Activated T-cell treated with anti-CD3 and anti-CD28 coated beads, Interleukin-2, amount 50 U/mL, for 24 hours (primary cell): ENCODE data around the gene RCOR3.
"Not testable (repeated sequence)": the region's sequence is repeated elsewhere in the genome, so short reads cannot be mapped to it uniquely, and the experiment has no call there.

ENCODE experiments used
- DNase-seq: peaks from one replicate; pipeline ENCODE4 v3.0.0-alpha.2; 2020
- H3K27ac Mint-ChIP-seq: 2 replicates; pipeline ENCODE4 v1.8.0; 2020; ENCODE audit warnings: mild to moderate bottlenecking, mixed read lengths
- H3K27me3 Mint-ChIP-seq: 2 replicates; pipeline ENCODE4 v1.8.0; 2020; ENCODE audit warnings: mixed read lengths
- H3K36me3 Mint-ChIP-seq: 2 replicates; pipeline ENCODE4 v1.8.0; 2020; ENCODE audit warnings: low read depth, mixed read lengths
- H3K4me1 Mint-ChIP-seq: 2 replicates; pipeline ENCODE4 v1.8.0; 2020; ENCODE audit warnings: low read depth, mixed read lengths
- H3K4me3 Mint-ChIP-seq: 2 replicates; pipeline ENCODE4 v1.8.0; 2020; ENCODE audit warnings: mild to moderate bottlenecking, moderate library complexity, mixed read lengths
- H3K9me3 Mint-ChIP-seq: 2 replicates; pipeline ENCODE4 v1.8.0; 2020; ENCODE audit warnings: mixed read lengths

The RCOR3 gene

GRCh38 chr1:211258756-211259637 is at the start of gene RCOR3:
TSS of gene RCOR3 (plus strand) at chr1:211259366. CDS start at chr1:211259561, 195 bp downstream.
- peak within 1 kb of the TSS; percentile 92 for H3K4me3 Mint-ChIP-seq
- peak; percentile 96 for DNase-seq
- H3K27me3 Mint-ChIP-seq, result no peaks in the 10 kb centered on the region
- H3K4me1 Mint-ChIP-seq, result peaks cover 23% of the 10 kb centered on the region
- no peaks in the 10 kb centered on the region for H3K9me3 Mint-ChIP-seq
- H3K36me3 Mint-ChIP-seq, result peaks cover 34% of the 10 kb centered on the region
- peak within 1 kb of the TSS; percentile 92 for H3K27ac Mint-ChIP-seq

- Mint-ChIP-seq H3K4me1 (no peaks in the 10 kb centered on the region), H3K4me3 (no peak overlapping the region), H3K9me3 (no peaks in the 10 kb centered on the region), H3K36me3 (no peaks in the 10 kb centered on the region), H3K27me3 (no peaks in the 10 kb centered on the region), H3K27ac (no peak overlapping the region)
- no peak for DNase-seq
These were observed 49.1 kb upstream of the RCOR3 start for GRCh38 chr1:211210052-211210451.

- DNase-seq, result no peak
- Mint-ChIP-seq H3K27me3 (no peaks in the 10 kb centered on the region), H3K36me3 (no peaks in the 10 kb centered on the region), H3K4me1 (no peaks in the 10 kb centered on the region), H3K4me3 (no peak overlapping the region), H3K27ac (no peak overlapping the region), H3K9me3 (no peaks in the 10 kb centered on the region)
These were observed 48.2 kb upstream of the RCOR3 start for GRCh38 chr1:211210965-211211364.

GRCh38 chr1:211213702-211214101 is 45.5 kb upstream of the RCOR3 start:
- H3K27ac Mint-ChIP-seq, result no peak overlapping the region
- H3K36me3 Mint-ChIP-seq, result no peaks in the 10 kb centered on the region
- no peaks in the 10 kb centered on the region for H3K4me1 Mint-ChIP-seq
- H3K27me3 Mint-ChIP-seq, result no peaks in the 10 kb centered on the region
- H3K4me3 Mint-ChIP-seq, result no peak overlapping the region
- DNase-seq, result no peak
- H3K9me3 Mint-ChIP-seq, result no peaks in the 10 kb centered on the region

GRCh38 chr1:211215577-211215976 is 43.6 kb upstream of the RCOR3 start:
- Mint-ChIP-seq H3K4me3 (no peak overlapping the region), H3K4me1 (peaks cover 2% of the 10 kb centered on the region), H3K27me3 (peaks cover 3% of the 10 kb centered on the region), H3K27ac (no peak overlapping the region), H3K36me3 (no peaks in the 10 kb centered on the region), H3K9me3 (no peaks in the 10 kb centered on the region)
- DNase-seq, result no peak

- no peak for DNase-seq
- H3K36me3 Mint-ChIP-seq, result no peaks in the 10 kb centered on the region
- no peak overlapping the region for H3K4me3 Mint-ChIP-seq
- no peaks in the 10 kb centered on the region for H3K9me3 Mint-ChIP-seq
- peaks cover 2% of the 10 kb centered on the region for H3K4me1 Mint-ChIP-seq
- H3K27me3 Mint-ChIP-seq, result peaks cover 3% of the 10 kb centered on the region
- H3K27ac Mint-ChIP-seq, result no peak overlapping the region
These were observed 41.8 kb upstream of the RCOR3 start for GRCh38 chr1:211217392-211217791.

- H3K27me3 Mint-ChIP-seq, H3K4me1 Mint-ChIP-seq, H3K9me3 Mint-ChIP-seq, H3K36me3 Mint-ChIP-seq, H3K4me3 Mint-ChIP-seq, H3K27ac Mint-ChIP-seq, DNase-seq: not testable (repeated sequence)
These were observed 36.5 kb upstream of the RCOR3 start for GRCh38 chr1:211222469-211223234.

- peak overlapping the region; percentile 55 for H3K4me3 Mint-ChIP-seq
- H3K9me3 Mint-ChIP-seq, H3K36me3 Mint-ChIP-seq, H3K27me3 Mint-ChIP-seq: not testable (repeated sequence)
- DNase-seq, result peak; percentile 52
- H3K4me1 Mint-ChIP-seq, result peaks cover 23% of the 10 kb centered on the region
- peak overlapping the region; percentile 77 for H3K27ac Mint-ChIP-seq
These were observed 30.4 kb upstream of the RCOR3 start for GRCh38 chr1:211228573-211229364.

GRCh38 chr1:211229365-211229759 is 29.8 kb upstream of the RCOR3 start:
- no peaks in the 10 kb centered on the region for H3K9me3 Mint-ChIP-seq
- DNase-seq, result no peak
- no peaks in the 10 kb centered on the region for H3K36me3 Mint-ChIP-seq
- no peaks in the 10 kb centered on the region for H3K27me3 Mint-ChIP-seq
- peak overlapping the region; percentile 55 for H3K4me3 Mint-ChIP-seq
- peak overlapping the region; percentile 77 for H3K27ac Mint-ChIP-seq
- H3K4me1 Mint-ChIP-seq, result peaks cover 23% of the 10 kb centered on the region

GRCh38 chr1:211231873-211232272 is 27.3 kb upstream of the RCOR3 start:
- no peak for DNase-seq
- Mint-ChIP-seq H3K9me3 (no peaks in the 10 kb centered on the region), H3K27me3 (no peaks in the 10 kb centered on the region), H3K4me3 (no peak overlapping the region), H3K36me3 (no peaks in the 10 kb centered on the region), H3K27ac (no peak overlapping the region), H3K4me1 (peaks cover 23% of the 10 kb centered on the region)

GRCh38 chr1:211236633-211237320 is 22.4 kb upstream of the RCOR3 start:
- Mint-ChIP-seq H3K4me3 (no peak overlapping the region), H3K27me3 (no peaks in the 10 kb centered on the region), H3K9me3 (no peaks in the 10 kb centered on the region), H3K4me1 (no peaks in the 10 kb centered on the region), H3K36me3 (no peaks in the 10 kb centered on the region), H3K27ac (no peak overlapping the region)
- DNase-seq, result no peak

GRCh38 chr1:211237579-211237978 is 21.6 kb upstream of the RCOR3 start:
- H3K27me3 Mint-ChIP-seq, result no peaks in the 10 kb centered on the region
- no peaks in the 10 kb centered on the region for H3K4me1 Mint-ChIP-seq
- no peak overlapping the region for H3K4me3 Mint-ChIP-seq
- H3K36me3 Mint-ChIP-seq, result no peaks in the 10 kb centered on the region
- DNase-seq, result no peak
- no peak overlapping the region for H3K27ac Mint-ChIP-seq
- no peaks in the 10 kb centered on the region for H3K9me3 Mint-ChIP-seq

- H3K4me1 Mint-ChIP-seq, result not testable (repeated sequence)
These were observed 18.6 kb upstream of the RCOR3 start for GRCh38 chr1:211240567-211240966.

GRCh38 chr1:211241071-211241470 is 18.1 kb upstream of the RCOR3 start:
- H3K9me3 Mint-ChIP-seq, result no peaks in the 10 kb centered on the region
- no peaks in the 10 kb centered on the region for H3K4me1 Mint-ChIP-seq
- no peaks in the 10 kb centered on the region for H3K27me3 Mint-ChIP-seq
- no peak for DNase-seq
- H3K27ac Mint-ChIP-seq, result no peak overlapping the region
- H3K36me3 Mint-ChIP-seq, result no peaks in the 10 kb centered on the region
- no peak overlapping the region for H3K4me3 Mint-ChIP-seq

More at GRCh38 chr1:211240567-211240966, 18.6 kb upstream of the RCOR3 start:
- H3K36me3 Mint-ChIP-seq, H3K27ac Mint-ChIP-seq, H3K4me3 Mint-ChIP-seq, H3K27me3 Mint-ChIP-seq, H3K9me3 Mint-ChIP-seq, DNase-seq: not testable (repeated sequence)
